Superior temporal gyrus (tissue), 1 donor: Measurements from ENCODE around the gene FOXC2.
A peak's percentile ranks its signal among the peaks of the same experiment; 100 is the strongest.

Experiments
- DNase-seq: peaks from one replicate; pipeline ENCODE4 v3.0.0-alpha.2; 2016; ENCODE audit errors: extremely low spot score

The FOXC2 gene

GRCh38 chr16:86533076-86533475 is 33.6 kb upstream of the FOXC2 start:
- DNase-seq, result no peak

GRCh38 chr16:86533767-86534351 is 32.8 kb upstream of the FOXC2 start:
- peak; percentile 69 for DNase-seq

GRCh38 chr16:86534779-86535615 is 31.6 kb upstream of the FOXC2 start:
- peak; percentile 68 for DNase-seq

- no peak for DNase-seq
These were observed 30.0 kb upstream of the FOXC2 start for GRCh38 chr16:86536621-86537020.

- DNase-seq, result peak; percentile 38
These were observed 29.1 kb upstream of the FOXC2 start for GRCh38 chr16:86537486-86537885.

GRCh38 chr16:86538196-86538780 is 28.3 kb upstream of the FOXC2 start:
- no peak for DNase-seq

- DNase-seq, result no peak
These were observed 25.7 kb upstream of the FOXC2 start for GRCh38 chr16:86540894-86541293.

GRCh38 chr16:86541560-86541959 is 25.1 kb upstream of the FOXC2 start:
- no peak for DNase-seq

- no peak for DNase-seq
These were observed 23.6 kb upstream of the FOXC2 start for GRCh38 chr16:86542756-86543750.

- no peak for DNase-seq
These were observed 21.1 kb upstream of the FOXC2 start for GRCh38 chr16:86545481-86545880.

GRCh38 chr16:86545954-86546637 is 20.5 kb upstream of the FOXC2 start:
- no peak for DNase-seq

- DNase-seq, result no peak
These were observed 20.0 kb upstream of the FOXC2 start for GRCh38 chr16:86546638-86547013.

GRCh38 chr16:86547286-86547685 is 19.3 kb upstream of the FOXC2 start:
- DNase-seq, result no peak

- DNase-seq, result no peak
These were observed 17.3 kb upstream of the FOXC2 start for GRCh38 chr16:86549076-86549892.

- DNase-seq, result no peak
These were observed 16.8 kb upstream of the FOXC2 start for GRCh38 chr16:86549893-86550190.

GRCh38 chr16:86550281-86550680 is 16.3 kb upstream of the FOXC2 start:
- DNase-seq, result no peak

GRCh38 chr16:86553356-86553755 is 13.3 kb upstream of the FOXC2 start:
- DNase-seq, result no peak

- no peak for DNase-seq
These were observed 12.1 kb upstream of the FOXC2 start for GRCh38 chr16:86554599-86554916.

GRCh38 chr16:86554917-86555703 is 11.5 kb upstream of the FOXC2 start, which contains the start of gene MTHFSD:
TSS of gene MTHFSD (minus strand) at chr16:86555235. CDS start at chr16:86555184, 51 bp downstream.
- peak; percentile 91 for DNase-seq

- no peak for DNase-seq
These were observed 10.9 kb upstream of the FOXC2 start for GRCh38 chr16:86555704-86556075.
